Hepatocyte (in vitro differentiated cells): ENCODE measurements around the gene TOMM6.

ENCODE experiments used
- CTCF ChIP-seq: fragments of 200-600 bp; sonication (generic); IDR thresholded peaks from 2 replicates; pipeline ENCODE4 v1.5.1; 2016; ENCODE audit warnings: antibody characterized with exemption, mild to moderate bottlenecking; ENCODE audit not compliant: poor library complexity
- EZH2 ChIP-seq: fragments of 200-600 bp; sonication (generic); IDR thresholded peaks from 2 replicates; pipeline ENCODE4 v1.6.1; 2016; ENCODE audit warnings: antibody characterized with exemption, mild to moderate bottlenecking, borderline replicate concordance
- EZH2phosphoT487 ChIP-seq: fragments of 200-600 bp; sonication (generic); IDR thresholded peaks from one replicate; pipeline ENCODE4 v1.6.1; 2018; ENCODE audit warnings: antibody characterized with exemption, mild to moderate bottlenecking, low read depth, moderate library complexity; ENCODE audit not compliant: unreplicated experiment, severe bottlenecking

- TF ChIP-seq CTCF: no peak
- no peak for TF ChIP-seq EZH2
- TF ChIP-seq EZH2phosphoT487: no peak
Observed at GRCh38 chr6:41784581-41785171, 2.8 kb upstream of the TOMM6 start.
